Trophoblast cell (in vitro differentiated cells and primary cell): ENCODE results near the gene PRRX2.

ENCODE experiments used
- DNase-seq, 2 donors: peaks; one replicate each; pipeline ENCODE4 v3.0.0-alpha.2; 2016
- H2AFZ ChIP-seq: 2 replicates; pipeline ENCODE4 v1.6.1; 2013; ENCODE audit warnings: low read length, moderate library complexity, mild to moderate bottlenecking; ENCODE audit not compliant: insufficient read depth, poor library complexity
- H2AK5ac ChIP-seq: 2 replicates; pipeline ENCODE4 v1.6.1; 2013; ENCODE audit warnings: mild to moderate bottlenecking, low read length
- H2BK120ac ChIP-seq: 2 replicates; pipeline ENCODE4 v1.6.1; 2013; ENCODE audit warnings: low read length, mild to moderate bottlenecking, moderate library complexity; ENCODE audit not compliant: insufficient read depth, poor library complexity
- H2BK12ac ChIP-seq: 2 replicates; pipeline ENCODE4 v1.6.1; 2013; ENCODE audit warnings: mild to moderate bottlenecking, low read length, moderate library complexity
- H2BK5ac ChIP-seq: 2 replicates; pipeline ENCODE4 v1.6.1; 2013; ENCODE audit warnings: low read length, low read depth, moderate library complexity, mild to moderate bottlenecking; ENCODE audit not compliant: poor library complexity
- H3K14ac ChIP-seq: 2 replicates; pipeline ENCODE4 v1.6.1; 2013; ENCODE audit warnings: mild to moderate bottlenecking, low read length
- H3K18ac ChIP-seq: 2 replicates; pipeline ENCODE4 v1.6.1; 2013; ENCODE audit warnings: mild to moderate bottlenecking, low read length
- H3K23ac ChIP-seq: 2 replicates; pipeline ENCODE4 v1.6.1; 2013; ENCODE audit warnings: low read length
- H3K27ac ChIP-seq: 2 replicates; pipeline ENCODE4 v1.5.1; 2013; ENCODE audit warnings: low read depth, mild to moderate bottlenecking, inconsistent platforms, low read length, moderate library complexity
- H3K27me3 ChIP-seq: 2 replicates; pipeline ENCODE4 v1.6.1; 2013; ENCODE audit warnings: inconsistent platforms, mild to moderate bottlenecking, low read length, moderate library complexity; ENCODE audit not compliant: insufficient read depth
- H3K36me3 ChIP-seq, 2 experiments: 1 replicate in 1 of 2; 2 replicates in 1 of 2; pipeline ENCODE4 v1.6.1; 2013; ENCODE audit warnings: low read length in 2 of 2, mild to moderate bottlenecking in 2 of 2, moderate library complexity in 1 of 2; ENCODE audit not compliant: insufficient read depth in 2 of 2, control insufficient read depth in 1 of 2
- H3K4ac ChIP-seq: 2 replicates; pipeline ENCODE4 v1.6.1; 2013; ENCODE audit warnings: low read depth, mild to moderate bottlenecking, low read length, moderate library complexity
- H3K4me1 ChIP-seq, 2 experiments: 1 replicate in 1 of 2; 2 replicates in 1 of 2; pipeline ENCODE4 v1.6.1; 2013; ENCODE audit warnings: low read length in 2 of 2, mild to moderate bottlenecking in 2 of 2, moderate library complexity in 1 of 2; ENCODE audit not compliant: insufficient read depth in 2 of 2, control insufficient read depth in 1 of 2
- H3K4me2 ChIP-seq: 2 replicates; pipeline ENCODE4 v1.6.1; 2013; ENCODE audit warnings: inconsistent platforms, mild to moderate bottlenecking, low read length, moderate library complexity
- H3K4me3 ChIP-seq: 2 replicates; pipeline ENCODE4 v1.5.1; 2013; ENCODE audit warnings: mild to moderate bottlenecking, low read depth, low read length, inconsistent platforms
- H3K79me1 ChIP-seq: one replicate; pipeline ENCODE4 v1.6.1; 2013; ENCODE audit warnings: low read length
- H3K79me2 ChIP-seq: 2 replicates; pipeline ENCODE4 v1.6.1; 2013; ENCODE audit warnings: low read length, mild to moderate bottlenecking; ENCODE audit not compliant: control insufficient read depth, insufficient read depth, poor library complexity
- H3K9ac ChIP-seq: 2 replicates; pipeline ENCODE4 v1.6.1; 2013; ENCODE audit warnings: mild to moderate bottlenecking, low read length
- H3K9me3 ChIP-seq: 2 replicates; pipeline ENCODE4 v1.6.1; 2013; ENCODE audit warnings: low read depth, mild to moderate bottlenecking, control low read depth, inconsistent platforms, low read length; ENCODE audit not compliant: insufficient read depth
- H4K12ac ChIP-seq: 2 replicates; pipeline ENCODE4 v1.6.1; 2013; ENCODE audit warnings: low read depth, mild to moderate bottlenecking, low read length, moderate library complexity
- H4K8ac ChIP-seq: 2 replicates; pipeline ENCODE4 v1.6.1; 2013; ENCODE audit warnings: low read depth, mild to moderate bottlenecking, low read length, moderate library complexity
- H4K91ac ChIP-seq: one replicate; pipeline ENCODE4 v1.6.1; 2013; ENCODE audit warnings: low read depth, mild to moderate bottlenecking, low read length, moderate library complexity
- WGBS: extraction: QIAGEN DNeasy Blood & Tissue Kit; methylation state at CpG from one replicate; pipeline ENCODE4 v1.1.7; 2013; ENCODE audit warnings: missing lambda C conversion rate; ENCODE audit not compliant: insufficient read length, insufficient coverage; ENCODE audit errors: extremely low coverage; 5-methylcytosine and 5-hydroxymethylcytosine counted together

Gene PRRX2

GRCh38 chr9:129692534-129692933, 27.1 kb downstream of the PRRX2 start:
- Histone ChIP-seq H4K91ac (no peak overlapping the region), H3K9ac (no peak overlapping the region), H3K79me2 (no peaks in the 10 kb centered on the region), H4K8ac (no peak overlapping the region), H3K36me3 (no peaks in the 10 kb centered on the region), H4K12ac (no peak overlapping the region), H2BK120ac (no peak overlapping the region), H3K27ac (no peak overlapping the region), H2BK5ac (no peak overlapping the region), H3K4ac (no peak overlapping the region), H3K4me2 (no peak overlapping the region), H2AFZ (no peak overlapping the region), H3K14ac (no peak overlapping the region), H2AK5ac (no peak overlapping the region), H3K9me3 (peaks cover 5% of the 10 kb centered on the region), H3K4me1 (peaks cover 7 to 8% of the 10 kb centered on the region in 2 experiments), H3K18ac (no peak overlapping the region), H3K79me1 (peaks cover 5% of the 10 kb centered on the region), H3K27me3 (peaks cover 6% of the 10 kb centered on the region), H2BK12ac (no peak overlapping the region), H3K23ac (no peak overlapping the region), H3K4me3 (no peak overlapping the region)
- no CpG with 5 or more reads among the region's 5 CpGs for WGBS
- no peak for DNase-seq

GRCh38 chr9:129693741-129694140, 28.3 kb downstream of the PRRX2 start:
- H3K9ac ChIP-seq, result no peak overlapping the region
- H3K27me3 ChIP-seq, result peaks cover 9% of the 10 kb centered on the region
- H2AK5ac ChIP-seq, result no peak overlapping the region
- no CpG with 5 or more reads among the region's 8 CpGs for WGBS
- no peak overlapping the region for H2AFZ ChIP-seq
- H4K8ac ChIP-seq, result no peak overlapping the region
- H2BK12ac ChIP-seq, result no peak overlapping the region
- no peak overlapping the region for H3K14ac ChIP-seq
- no peak overlapping the region for H3K23ac ChIP-seq
- H3K4me2 ChIP-seq, result no peak overlapping the region
- no peak overlapping the region for H4K91ac ChIP-seq
- no peak overlapping the region for H3K27ac ChIP-seq
- peaks cover 8% of the 10 kb centered on the region for H3K9me3 ChIP-seq
- H2BK120ac ChIP-seq, result no peak overlapping the region
- H3K79me1 ChIP-seq, result peaks cover 8% of the 10 kb centered on the region
- no peak overlapping the region for H2BK5ac ChIP-seq
- H3K18ac ChIP-seq, result no peak overlapping the region
- H3K4me1 ChIP-seq, result peaks cover 11 to 13% of the 10 kb centered on the region in 2 experiments
- H4K12ac ChIP-seq, result no peak overlapping the region
- H3K4me3 ChIP-seq, result no peak overlapping the region
- no peaks in the 10 kb centered on the region for H3K36me3 ChIP-seq
- no peak for DNase-seq
- H3K4ac ChIP-seq, result no peak overlapping the region
- H3K79me2 ChIP-seq, result no peaks in the 10 kb centered on the region

GRCh38 chr9:129694243-129694646, 28.8 kb downstream of the PRRX2 start:
- peaks cover 9% of the 10 kb centered on the region for H3K27me3 ChIP-seq
- H3K27ac ChIP-seq, result no peak overlapping the region
- H2AFZ ChIP-seq, result no peak overlapping the region
- H3K18ac ChIP-seq, result no peak overlapping the region
- no peak overlapping the region for H2AK5ac ChIP-seq
- no peak overlapping the region for H4K8ac ChIP-seq
- H3K23ac ChIP-seq, result no peak overlapping the region
- H2BK5ac ChIP-seq, result no peak overlapping the region
- no peaks in the 10 kb centered on the region for H3K79me2 ChIP-seq
- H3K36me3 ChIP-seq, result no peaks in the 10 kb centered on the region
- H3K4ac ChIP-seq, result no peak overlapping the region
- H3K4me2 ChIP-seq, result no peak overlapping the region
- H2BK12ac ChIP-seq, result no peak overlapping the region
- H4K12ac ChIP-seq, result no peak overlapping the region
- no peak overlapping the region for H3K4me3 ChIP-seq
- no CpG with 5 or more reads among the region's 11 CpGs for WGBS
- no peak for DNase-seq
- peaks cover 8% of the 10 kb centered on the region for H3K79me1 ChIP-seq
- H3K4me1 ChIP-seq, result peaks cover 11 to 13% of the 10 kb centered on the region in 2 experiments
- H4K91ac ChIP-seq, result no peak overlapping the region
- H3K9me3 ChIP-seq, result peaks cover 8% of the 10 kb centered on the region
- no peak overlapping the region for H3K14ac ChIP-seq
- H2BK120ac ChIP-seq, result no peak overlapping the region
- H3K9ac ChIP-seq, result no peak overlapping the region

- H4K8ac ChIP-seq, result no peak overlapping the region
Measured at GRCh38 chr9:129695870-129696269, 30.4 kb downstream of the PRRX2 start.

More at GRCh38 chr9:129695870-129696269, 30.4 kb downstream of the PRRX2 start:
- Histone ChIP-seq H3K27me3 (peaks cover 9% of the 10 kb centered on the region), H3K4ac (no peak overlapping the region), H3K4me1 (peaks cover 11 to 13% of the 10 kb centered on the region in 2 experiments), H2BK5ac (no peak overlapping the region), H4K12ac (no peak overlapping the region), H3K27ac (no peak overlapping the region), H3K23ac (no peak overlapping the region), H2BK120ac (no peak overlapping the region), H3K4me2 (no peak overlapping the region), H3K36me3 (no peaks in the 10 kb centered on the region), H3K79me2 (no peaks in the 10 kb centered on the region), H3K9me3 (peaks cover 8% of the 10 kb centered on the region), H3K9ac (no peak overlapping the region), H3K4me3 (no peak overlapping the region), H4K91ac (no peak overlapping the region), H2AK5ac (no peak overlapping the region), H2AFZ (no peak overlapping the region), H3K18ac (no peak overlapping the region), H3K14ac (no peak overlapping the region), H2BK12ac (no peak overlapping the region), H3K79me1 (peaks cover 8% of the 10 kb centered on the region)
- DNase-seq, result no peak
- no CpG with 5 or more reads among the region's 3 CpGs for WGBS
